ENCODE data around the gene SUMO3. TPM values are rescaled to one million over a fixed set of nuclear protein-coding genes. Genes with fewer than 3 reads are reported as not detected.

The SUMO3 gene
- total RNA-seq, result 68.7 and 70.0 TPM in 2 replicates

- DNase-seq (ENCODE audit: low read depth in 2 of 2), result peak; percentile 87 to 90
These were observed at the start of gene SUMO3 for GRCh38 chr21:44817914-44818639. Gene SUMO3, minus strand, starts transcription at chr21:44818062. Its CDS starts 94 bp downstream, at chr21:44817968.

GRCh38 chr21:44867464-44867863 lies 49.6 kb upstream of the SUMO3 start:
- no peak for DNase-seq (ENCODE audit: low read depth in 2 of 2)

- peak; percentile 76 to 85 for DNase-seq (ENCODE audit: low read depth in 2 of 2)
These were observed 48.9 kb upstream of the SUMO3 start for GRCh38 chr21:44866780-44867179.

GRCh38 chr21:44865561-44866280 lies 47.9 kb upstream of the SUMO3 start:
- peak in 1 of 2 donors; percentile 23 for DNase-seq (ENCODE audit: low read depth in 2 of 2)

- no peak for DNase-seq (ENCODE audit: low read depth in 2 of 2)
These were observed 45.2 kb upstream of the SUMO3 start for GRCh38 chr21:44862869-44863685.

- no peak for DNase-seq (ENCODE audit: low read depth in 2 of 2)
These were observed 40.9 kb upstream of the SUMO3 start for GRCh38 chr21:44858791-44859190.

GRCh38 chr21:44858291-44858690 lies 40.4 kb upstream of the SUMO3 start:
- DNase-seq (ENCODE audit: low read depth in 2 of 2), result no peak

GRCh38 chr21:44857127-44857892 lies 39.4 kb upstream of the SUMO3 start:
- DNase-seq (ENCODE audit: low read depth in 2 of 2), result no peak

GRCh38 chr21:44856131-44856530 lies 38.3 kb upstream of the SUMO3 start:
- no peak for DNase-seq (ENCODE audit: low read depth in 2 of 2)

GRCh38 chr21:44855572-44855971 lies 37.7 kb upstream of the SUMO3 start:
- DNase-seq (ENCODE audit: low read depth in 2 of 2), result no peak

- DNase-seq (ENCODE audit: low read depth in 2 of 2), result no peak
These were observed 37.0 kb upstream of the SUMO3 start for GRCh38 chr21:44854664-44855446.

GRCh38 chr21:44854391-44854663 lies 36.5 kb upstream of the SUMO3 start:
- no peak for DNase-seq (ENCODE audit: low read depth in 2 of 2)

- no peak for DNase-seq (ENCODE audit: low read depth in 2 of 2)
These were observed 35.9 kb upstream of the SUMO3 start for GRCh38 chr21:44853601-44854390.

- DNase-seq (ENCODE audit: low read depth in 2 of 2), result no peak
These were observed 33.2 kb upstream of the SUMO3 start for GRCh38 chr21:44850905-44851657.

GRCh38 chr21:44850208-44850800 lies 32.4 kb upstream of the SUMO3 start:
- no peak for DNase-seq (ENCODE audit: low read depth in 2 of 2)

- no peak for DNase-seq (ENCODE audit: low read depth in 2 of 2)
These were observed 31.8 kb upstream of the SUMO3 start for GRCh38 chr21:44849616-44850130.

- no peak for DNase-seq (ENCODE audit: low read depth in 2 of 2)
These were observed 31.1 kb upstream of the SUMO3 start for GRCh38 chr21:44848821-44849521.
